Suprapubic skin (tissue), 4 donors: Measurements from ENCODE around the gene MGAT3. TPM values are rescaled to one million over a fixed set of nuclear protein-coding genes. Genes with fewer than 3 reads are reported as not detected.

ENCODE experiments used
- DNase-seq, 2 donors: peaks; one replicate each; pipeline ENCODE4 v3.0.0-alpha.2; 2019; ENCODE audit warnings: low spot score in 2 of 2
- H3K27ac ChIP-seq: fragments of 200-600 bp; sonication (generic); one replicate; pipeline ENCODE4 v1.5.1; 2019
- H3K27me3 ChIP-seq: fragments of 200-600 bp; sonication (generic); one replicate; pipeline ENCODE4 v1.5.1; 2019
- H3K36me3 ChIP-seq: fragments of 200-600 bp; sonication (generic); one replicate; pipeline ENCODE4 v1.5.1; 2019
- H3K4me1 ChIP-seq: fragments of 200-600 bp; sonication (generic); one replicate; pipeline ENCODE4 v1.5.1; 2019
- H3K4me3 ChIP-seq: fragments of 200-600 bp; sonication (generic); one replicate; pipeline ENCODE4 v1.5.1; 2019; ENCODE audit warnings: mild to moderate bottlenecking
- H3K9me3 ChIP-seq: fragments of 200-600 bp; sonication (generic); one replicate; pipeline ENCODE4 v1.5.1; 2019
- CTCF ChIP-seq, 2 donors: fragments of 200-600 bp in 1 of 2; fragments of 450-650 bp in 1 of 2; sonication (generic) in 1 of 2; IDR thresholded peaks; one replicate each; pipeline ENCODE4 v1.5.1; 2016 to 2019; ENCODE audit warnings: antibody characterized with exemption in 2 of 2, mild to moderate bottlenecking in 1 of 2, moderate library complexity in 1 of 2
- EP300 ChIP-seq: sonication (generic); formaldehyde crosslinking; IDR thresholded peaks from one replicate; pipeline ENCODE4 v1.6.1; 2017; ENCODE audit warnings: antibody characterized with exemption
- POLR2A ChIP-seq, 2 donors: fragments of 450-650 bp; IDR thresholded peaks; one replicate each; pipeline ENCODE4 v1.6.1; 2017; ENCODE audit warnings: antibody characterized with exemption in 2 of 2, mild to moderate bottlenecking in 2 of 2, moderate library complexity in 2 of 2
- POLR2AphosphoS5 ChIP-seq, 3 donors: sonication (generic); formaldehyde crosslinking; IDR thresholded peaks; one replicate each; pipeline ENCODE4 v1.6.1; 2017; ENCODE audit warnings: antibody characterized with exemption in 3 of 3
- WGBS: methylation state at CpG from one replicate; pipeline ENCODE4 v1.1.5; 2018; 5-methylcytosine and 5-hydroxymethylcytosine counted together
- total RNA-seq, 4 donors: library from RNA; depleted of rRNA; stranded (reverse); fragments of >200 nt; gene quantifications; one replicate each; pipeline ENCODE4 v1.1.0, GENCODE V29; 2016

MGAT3 gene
- total RNA-seq, 4 donors from 2014 or later = 2.2 to 3.7 (median 3.0) TPM

DNA sequence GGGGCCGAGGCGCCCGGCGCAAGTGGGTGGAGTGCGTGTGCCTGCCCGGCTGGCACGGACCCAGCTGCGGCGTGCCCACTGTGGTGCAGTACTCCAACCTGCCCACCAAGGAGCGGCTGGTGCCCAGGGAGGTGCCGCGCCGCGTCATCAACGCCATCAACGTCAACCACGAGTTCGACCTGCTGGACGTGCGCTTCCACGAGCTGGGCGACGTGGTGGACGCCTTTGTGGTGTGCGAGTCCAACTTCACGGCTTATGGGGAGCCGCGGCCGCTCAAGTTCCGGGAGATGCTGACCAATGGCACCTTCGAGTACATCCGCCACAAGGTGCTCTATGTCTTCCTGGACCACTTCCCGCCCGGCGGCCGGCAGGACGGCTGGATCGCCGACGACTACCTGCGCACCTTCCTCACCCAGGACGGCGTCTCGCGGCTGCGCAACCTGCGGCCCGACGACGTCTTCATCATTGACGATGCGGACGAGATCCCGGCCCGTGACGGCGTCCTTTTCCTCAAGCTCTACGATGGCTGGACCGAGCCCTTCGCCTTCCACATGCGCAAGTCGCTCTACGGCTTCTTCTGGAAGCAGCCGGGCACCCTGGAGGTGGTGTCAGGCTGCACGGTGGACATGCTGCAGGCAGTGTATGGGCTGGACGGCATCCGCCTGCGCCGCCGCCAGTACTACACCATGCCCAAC is 31.2 kb downstream of the MGAT3 start:
- H3K36me3 ChIP-seq = no peaks in the 10 kb centered on the region
- no peak for TF ChIP-seq POLR2AphosphoS5 (IDR thresholded peaks at IDR 0.05)
- no peak for TF ChIP-seq CTCF (IDR thresholded peaks at IDR 0.05)
- no peak for TF ChIP-seq EP300
- no peak for TF ChIP-seq POLR2A (IDR thresholded peaks at IDR 0.05)
- no peaks in the 10 kb centered on the region for H3K27me3 ChIP-seq
- WGBS = 96% methylated on average over 56 of the region's 70 CpGs
- H3K27ac ChIP-seq = no peak overlapping the region
- no peak for DNase-seq
- peaks cover 7% of the 10 kb centered on the region for H3K4me1 ChIP-seq
- H3K4me3 ChIP-seq = no peak overlapping the region
- H3K9me3 ChIP-seq = no peaks in the 10 kb centered on the region

GRCh38 chr22:39488563-39489083 is 31.8 kb downstream of the MGAT3 start:
- H3K27ac ChIP-seq = no peak overlapping the region
- H3K4me3 ChIP-seq = no peak overlapping the region
- TF ChIP-seq EP300 (no peak), POLR2A (IDR thresholded peaks at IDR 0.05) (no peak), CTCF (IDR thresholded peaks at IDR 0.05) (no peak), POLR2AphosphoS5 (IDR thresholded peaks at IDR 0.05) (no peak)
- DNase-seq = no peak
- 89% methylated on average over 29 of the region's 39 CpGs for WGBS
- peaks cover 7% of the 10 kb centered on the region for H3K4me1 ChIP-seq
- no peaks in the 10 kb centered on the region for H3K9me3 ChIP-seq
- H3K27me3 ChIP-seq = no peaks in the 10 kb centered on the region
- H3K36me3 ChIP-seq = no peaks in the 10 kb centered on the region

DNA sequence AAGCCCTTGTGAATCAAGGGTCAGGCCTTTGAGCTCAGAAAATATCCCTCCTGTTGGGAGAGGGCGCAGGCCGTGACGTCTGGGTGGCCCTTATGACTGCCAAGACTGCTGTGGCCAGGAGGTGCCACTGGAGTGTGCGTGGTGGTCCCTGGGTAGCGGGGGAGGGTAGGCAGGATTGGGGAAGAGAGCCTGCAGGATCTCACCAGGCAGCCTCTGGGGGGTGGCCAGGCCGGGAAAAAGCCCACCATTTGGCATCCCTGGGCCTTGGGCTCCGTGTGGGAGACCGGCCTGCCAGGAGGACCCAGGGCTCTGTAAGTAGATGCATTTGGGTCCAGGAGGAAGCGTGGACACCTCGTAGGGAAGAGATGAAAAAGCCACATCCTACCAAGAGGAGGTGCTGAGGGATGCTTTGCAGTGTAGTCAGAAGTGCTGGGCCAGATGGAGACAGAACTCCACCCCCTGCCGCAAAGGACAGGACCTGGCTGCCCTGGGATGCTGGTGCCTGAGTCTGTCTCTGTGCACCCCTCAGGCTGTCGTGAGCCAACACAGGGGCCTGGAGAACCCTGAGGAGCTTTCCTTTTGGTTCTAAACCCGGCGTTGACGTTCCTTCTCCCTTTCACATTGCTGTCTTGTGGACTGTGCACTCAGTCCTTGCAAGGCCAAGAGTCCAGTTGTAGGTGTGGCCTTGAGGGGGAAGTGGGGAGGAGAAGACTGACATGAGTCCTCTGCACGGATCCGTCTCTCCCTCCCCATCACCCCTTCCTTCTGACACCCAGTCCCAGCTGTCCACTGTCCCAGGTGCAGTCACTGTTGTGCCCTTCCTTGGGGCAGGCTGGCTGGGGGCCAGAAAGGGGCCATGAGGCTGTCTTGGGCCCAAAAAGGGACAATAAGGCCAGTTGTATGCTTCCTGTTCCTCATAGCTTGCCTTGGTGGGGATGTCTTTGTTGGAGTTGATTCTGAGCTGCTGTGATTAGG is 32.6 kb downstream of the MGAT3 start:
- no peaks in the 10 kb centered on the region for H3K9me3 ChIP-seq
- no peak for DNase-seq
- no peaks in the 10 kb centered on the region for H3K27me3 ChIP-seq
- 81% methylated on average over 16 of the region's 17 CpGs for WGBS
- H3K4me1 ChIP-seq = peaks cover 10% of the 10 kb centered on the region
- H3K4me3 ChIP-seq = no peak overlapping the region
- no peak overlapping the region for H3K27ac ChIP-seq
- TF ChIP-seq POLR2A (IDR thresholded peaks at IDR 0.05) (no peak), POLR2AphosphoS5 (IDR thresholded peaks at IDR 0.05) (no peak), CTCF (IDR thresholded peaks at IDR 0.05) (no peak), EP300 (no peak)
- no peaks in the 10 kb centered on the region for H3K36me3 ChIP-seq

- Histone ChIP-seq H3K4me3 (no peak overlapping the region), H3K27ac (no peak overlapping the region), H3K36me3 (no peaks in the 10 kb centered on the region), H3K27me3 (no peaks in the 10 kb centered on the region), H3K9me3 (no peaks in the 10 kb centered on the region), H3K4me1 (peaks cover 16% of the 10 kb centered on the region)
- DNase-seq = peak in 1 of 2 donors; percentile 90
- 45% methylated on average over 12 of the region's 13 CpGs for WGBS
- TF ChIP-seq CTCF (IDR thresholded peaks at IDR 0.05) (no peak), POLR2A (IDR thresholded peaks at IDR 0.05) (no peak), EP300 (no peak)
Measured at GRCh38 chr22:39490135-39490798, 33.5 kb downstream of the MGAT3 start.
